GM12872 (cell line): ENCODE measurements around the gene RPTOR.

ENCODE experiments used
- TF ChIP-seq, protein P1 (sequence below): IDR thresholded peaks from 3 replicates; pipeline ENCODE4 v1.5.1; 2011; ENCODE audit warnings: low read depth, mild to moderate bottlenecking, low read length, moderate library complexity; ENCODE audit not compliant: insufficient read depth

RPTOR gene

DNA sequence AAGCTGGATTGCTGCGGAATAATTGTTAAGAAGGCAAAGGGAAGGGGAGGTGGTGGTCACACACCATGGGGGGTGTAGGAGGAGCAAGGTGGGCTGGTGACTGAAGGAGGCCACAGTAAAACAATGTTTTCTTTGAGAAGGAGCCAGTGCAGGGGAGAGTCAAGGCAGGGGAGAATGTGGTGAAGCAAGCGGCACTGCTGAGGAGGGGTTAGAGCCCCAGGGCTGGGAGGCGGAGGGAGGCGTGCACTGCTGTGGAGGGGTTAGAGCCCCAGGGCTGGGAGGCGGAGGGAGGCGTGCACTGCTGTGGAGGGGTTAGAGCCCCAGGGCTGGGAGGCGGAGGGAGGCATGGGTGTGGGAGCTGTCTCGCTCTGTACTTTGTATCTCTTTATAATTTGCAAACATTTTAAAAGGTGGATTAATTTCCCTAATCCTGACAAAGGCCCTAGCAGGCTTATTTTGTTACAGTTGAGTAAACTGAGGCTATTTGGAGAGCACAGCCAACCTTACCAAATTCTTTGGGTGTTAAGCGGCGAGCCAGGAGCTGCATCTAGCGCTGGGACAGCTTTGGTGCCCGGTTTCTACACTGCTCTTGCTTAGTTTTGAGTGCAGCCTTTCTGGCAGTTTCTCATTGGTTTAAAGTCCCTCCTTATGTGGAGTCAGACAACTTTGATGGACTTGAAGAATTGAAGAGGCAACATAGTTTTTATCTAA lies 20.9 kb downstream of the RPTOR start:
- TF ChIP-seq, protein P1, sequence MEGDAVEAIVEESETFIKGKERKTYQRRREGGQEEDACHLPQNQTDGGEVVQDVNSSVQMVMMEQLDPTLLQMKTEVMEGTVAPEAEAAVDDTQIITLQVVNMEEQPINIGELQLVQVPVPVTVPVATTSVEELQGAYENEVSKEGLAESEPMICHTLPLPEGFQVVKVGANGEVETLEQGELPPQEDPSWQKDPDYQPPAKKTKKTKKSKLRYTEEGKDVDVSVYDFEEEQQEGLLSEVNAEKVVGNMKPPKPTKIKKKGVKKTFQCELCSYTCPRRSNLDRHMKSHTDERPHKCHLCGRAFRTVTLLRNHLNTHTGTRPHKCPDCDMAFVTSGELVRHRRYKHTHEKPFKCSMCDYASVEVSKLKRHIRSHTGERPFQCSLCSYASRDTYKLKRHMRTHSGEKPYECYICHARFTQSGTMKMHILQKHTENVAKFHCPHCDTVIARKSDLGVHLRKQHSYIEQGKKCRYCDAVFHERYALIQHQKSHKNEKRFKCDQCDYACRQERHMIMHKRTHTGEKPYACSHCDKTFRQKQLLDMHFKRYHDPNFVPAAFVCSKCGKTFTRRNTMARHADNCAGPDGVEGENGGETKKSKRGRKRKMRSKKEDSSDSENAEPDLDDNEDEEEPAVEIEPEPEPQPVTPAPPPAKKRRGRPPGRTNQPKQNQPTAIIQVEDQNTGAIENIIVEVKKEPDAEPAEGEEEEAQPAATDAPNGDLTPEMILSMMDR, result no peak

DNA sequence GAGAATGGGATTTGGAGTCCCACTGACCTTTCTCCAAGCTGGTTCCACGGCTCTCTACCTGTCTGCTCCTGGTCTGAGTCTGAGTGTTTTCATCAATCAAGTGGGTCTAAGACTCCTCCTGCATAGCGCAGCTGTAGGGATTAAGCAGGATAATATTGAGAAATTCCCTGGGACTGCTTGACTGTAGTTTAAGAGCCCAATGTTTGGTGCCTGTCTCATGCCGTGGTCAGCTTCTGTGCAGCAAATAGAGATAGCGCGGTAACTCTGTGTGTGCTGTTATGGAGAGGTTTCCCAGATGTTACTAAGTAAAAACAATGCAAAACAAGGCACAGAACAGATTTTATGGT lies 21.4 kb downstream of the RPTOR start:
- TF ChIP-seq, protein P1, result no peak

DNA sequence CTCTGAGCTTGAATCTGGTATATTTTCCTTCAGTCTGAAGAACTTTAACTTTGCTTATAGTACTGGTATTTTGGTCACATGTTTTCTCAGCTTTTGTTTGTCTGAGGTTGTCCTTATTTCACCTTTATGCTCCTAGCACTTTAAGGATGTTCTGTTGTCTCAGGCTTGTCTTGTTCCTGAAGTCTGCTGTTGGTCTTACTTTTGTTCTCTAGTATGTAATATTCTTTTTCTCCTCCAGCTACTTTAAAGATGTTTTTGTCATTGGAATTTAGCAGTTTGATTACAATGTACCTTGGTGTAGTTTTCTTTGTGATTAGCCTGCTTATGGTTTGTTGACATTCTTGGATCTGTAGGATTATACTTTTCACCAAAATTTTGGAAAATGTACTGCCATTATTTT lies 23.6 kb downstream of the RPTOR start:
- TF ChIP-seq, protein P1, result no peak

DNA sequence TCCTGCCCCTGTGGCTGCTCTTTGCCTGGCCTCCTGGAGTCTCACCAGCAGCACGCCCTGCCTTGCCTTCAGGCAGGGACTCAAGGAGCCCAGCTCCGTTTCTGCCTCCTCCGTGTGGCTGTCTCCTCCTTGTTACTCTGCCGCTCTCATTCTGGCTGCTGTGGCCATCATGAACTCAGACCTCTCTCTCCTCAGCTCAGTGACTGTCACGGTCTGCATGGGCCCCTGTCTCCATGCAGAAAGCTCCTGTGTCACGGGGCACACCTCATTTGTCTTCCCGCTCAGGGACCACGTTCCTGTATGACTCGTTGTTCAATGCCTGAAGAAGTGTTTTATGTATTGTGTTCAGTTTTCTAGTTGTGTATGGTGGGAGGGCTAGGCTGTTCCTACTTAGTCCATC lies 25.3 kb downstream of the RPTOR start:
- TF ChIP-seq, protein P1, result no peak

DNA sequence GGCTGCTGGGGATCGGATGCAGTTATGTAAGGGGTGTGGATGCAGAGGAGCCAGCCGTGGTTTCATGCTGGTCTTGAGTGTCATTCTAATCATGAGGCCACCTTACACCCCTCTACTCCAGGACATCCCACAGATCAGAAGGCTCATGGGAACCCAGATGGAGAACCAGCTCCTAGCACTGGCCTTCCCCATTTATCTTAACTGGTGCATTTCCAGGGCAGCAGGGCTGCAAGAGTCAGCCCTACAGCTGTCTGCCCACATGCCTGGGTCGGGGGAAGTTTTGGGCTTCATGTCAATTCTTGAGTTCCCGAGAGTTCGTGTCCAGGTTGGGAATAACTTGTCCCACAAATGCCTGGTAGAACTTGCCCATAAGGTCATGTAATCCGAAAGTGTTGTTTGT lies 29.1 kb downstream of the RPTOR start:
- TF ChIP-seq, protein P1, result no peak

DNA sequence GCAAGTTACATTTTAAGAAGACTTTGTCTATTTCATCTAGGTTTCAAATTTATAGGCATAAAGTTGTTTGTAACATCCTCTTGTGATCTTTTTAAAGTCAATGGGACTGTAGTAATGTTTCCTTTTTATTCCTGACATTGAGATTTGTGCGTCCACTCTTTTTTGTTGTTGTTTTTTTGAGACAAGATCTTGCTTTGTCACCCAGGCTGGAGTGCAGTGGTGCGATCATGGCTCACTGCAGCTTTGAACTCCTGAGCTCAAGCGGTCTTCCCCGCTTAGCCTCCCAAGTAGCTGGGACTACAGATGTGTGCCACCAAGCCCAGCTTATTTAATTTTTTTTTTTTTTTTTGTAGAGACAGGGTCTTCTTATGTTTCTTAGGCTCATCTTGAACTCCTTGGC lies 29.9 kb downstream of the RPTOR start:
- TF ChIP-seq, protein P1, result no peak

DNA sequence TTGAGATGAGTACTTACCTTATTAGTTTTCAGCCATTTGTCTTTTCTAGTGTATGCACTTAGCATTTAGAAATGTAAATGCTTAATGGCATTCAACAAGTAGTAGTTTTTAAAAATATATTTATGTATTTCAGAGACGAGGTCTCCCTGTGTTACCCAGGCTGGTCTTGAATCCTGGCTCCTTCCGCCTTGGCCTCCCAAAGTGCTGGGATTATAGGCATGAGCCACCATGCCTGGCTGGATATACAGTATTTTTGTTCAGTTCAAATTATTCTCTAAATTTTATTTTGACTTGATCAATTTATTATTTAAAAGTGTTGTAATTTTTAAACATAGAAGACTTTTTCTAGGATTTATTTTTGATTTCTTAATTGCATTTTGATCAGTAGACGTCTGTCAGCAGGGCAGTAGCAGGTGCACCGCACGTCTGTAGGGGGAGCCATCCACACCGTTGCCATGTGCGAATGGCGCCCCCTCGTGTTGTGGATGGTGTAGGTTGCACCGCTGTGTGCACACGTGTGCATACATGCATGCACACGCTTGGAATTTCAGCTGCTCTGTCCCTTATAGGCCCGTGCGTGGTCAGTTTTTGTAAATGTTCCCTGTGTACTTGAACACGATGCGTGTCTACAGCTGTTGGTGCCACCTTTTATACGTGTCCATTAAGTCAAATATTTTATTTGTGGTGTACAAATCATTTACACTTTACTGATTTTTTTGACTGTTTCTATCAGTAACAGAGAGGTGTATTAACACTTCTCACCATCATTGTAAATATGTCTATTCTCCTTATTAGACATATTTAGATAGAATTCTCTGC lies 30.6 kb downstream of the RPTOR start:
- TF ChIP-seq, protein P1, result peak; percentile 100
